BE2C (cell line): ENCODE measurements around the gene CEP70. TPM values are rescaled to one million over a fixed set of nuclear protein-coding genes. Genes with fewer than 3 reads are reported as not detected.

Source experiments
- DNase-seq: peaks from one replicate; pipeline ENCODE4 v3.0.0-alpha.2; 2020
- H3K27me3 ChIP-seq: fragments of 250-450 bp; sonication (Bioruptor Pico); 2 replicates; pipeline ENCODE4 v1.5.1; 2020; ENCODE audit warnings: mild to moderate bottlenecking
- H3K36me3 ChIP-seq: fragments of 250-450 bp; sonication (Bioruptor Pico); 2 replicates; pipeline ENCODE4 v1.5.1; 2020; ENCODE audit warnings: mild to moderate bottlenecking
- H3K4me1 ChIP-seq: fragments of 250-450 bp; sonication (Bioruptor Pico); 2 replicates; pipeline ENCODE4 v1.5.1; 2020
- H3K4me3 ChIP-seq: 2 replicates; pipeline ENCODE4 v1.5.1; 2011; ENCODE audit warnings: low read depth, low read length
- H3K9me3 ChIP-seq: fragments of 250-450 bp; sonication (Bioruptor Pico); 2 replicates; pipeline ENCODE4 v1.5.1; 2020
- polyA plus RNA-seq: library from polyadenylated mRNA; unstranded; fragments of >200 nt; gene quantifications from one replicate; pipeline ENCODE4 v1.2.1, GENCODE V29; 2012; ENCODE audit warnings: low read depth, missing spikeins; ENCODE audit not compliant: insufficient read length, insufficient read depth
- TF ChIP-seq, protein P1 (sequence below): IDR thresholded peaks from 2 replicates; pipeline ENCODE4 v1.5.1; 2012; ENCODE audit warnings: mild to moderate bottlenecking, low read depth, low read length

Gene CEP70, protein sequence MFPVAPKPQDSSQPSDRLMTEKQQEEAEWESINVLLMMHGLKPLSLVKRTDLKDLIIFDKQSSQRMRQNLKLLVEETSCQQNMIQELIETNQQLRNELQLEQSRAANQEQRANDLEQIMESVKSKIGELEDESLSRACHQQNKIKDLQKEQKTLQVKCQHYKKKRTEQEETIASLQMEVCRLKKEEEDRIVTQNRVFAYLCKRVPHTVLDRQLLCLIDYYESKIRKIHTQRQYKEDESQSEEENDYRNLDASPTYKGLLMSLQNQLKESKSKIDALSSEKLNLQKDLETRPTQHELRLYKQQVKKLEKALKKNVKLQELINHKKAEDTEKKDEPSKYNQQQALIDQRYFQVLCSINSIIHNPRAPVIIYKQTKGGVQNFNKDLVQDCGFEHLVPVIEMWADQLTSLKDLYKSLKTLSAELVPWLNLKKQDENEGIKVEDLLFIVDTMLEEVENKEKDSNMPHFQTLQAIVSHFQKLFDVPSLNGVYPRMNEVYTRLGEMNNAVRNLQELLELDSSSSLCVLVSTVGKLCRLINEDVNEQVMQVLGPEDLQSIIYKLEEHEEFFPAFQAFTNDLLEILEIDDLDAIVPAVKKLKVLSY
- polyA plus RNA-seq: 2.2 TPM

DNA sequence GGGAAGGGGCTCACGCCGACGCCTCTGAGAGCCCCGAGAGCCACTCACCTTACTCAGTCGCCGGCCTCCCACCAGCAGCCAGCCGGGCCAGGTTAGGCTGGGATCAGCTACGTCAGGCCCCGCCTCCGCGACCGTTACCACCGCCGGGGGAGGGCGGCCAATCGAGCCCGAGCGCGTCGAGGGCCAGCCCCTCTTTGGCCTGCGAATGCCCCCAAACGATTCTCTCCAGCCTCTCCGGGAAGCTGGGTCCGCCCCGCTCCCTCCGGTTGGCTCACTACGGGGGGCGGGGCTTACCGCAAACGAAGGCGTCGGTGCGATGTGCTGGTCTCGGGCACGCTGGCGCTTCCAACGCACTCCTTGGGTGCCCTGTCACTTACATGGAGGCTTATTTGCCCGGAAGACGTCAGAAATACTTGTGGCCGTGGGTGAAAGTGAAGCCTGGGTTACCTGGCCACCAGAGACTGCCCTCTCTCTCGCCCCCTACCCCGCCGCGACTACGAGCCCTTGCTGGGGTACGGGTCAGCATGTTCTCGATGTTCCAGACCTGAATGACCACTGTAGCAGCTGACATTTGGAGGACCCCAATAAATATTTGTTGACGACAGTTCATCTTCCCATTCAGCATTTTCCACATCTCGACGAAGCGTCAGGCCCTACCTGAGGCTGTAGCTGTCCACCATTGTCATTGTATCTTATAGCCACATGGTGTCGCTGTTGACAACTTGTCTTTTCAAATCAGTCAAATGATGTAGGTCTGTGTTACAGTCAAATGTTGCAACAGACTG lies at the start of gene CEP70:
Gene CEP70, minus strand, starts transcription at position 111 of the 785 bp plus-strand sequence. CDS start 21,333 bp downstream, outside the sequence.
- no peaks in the 10 kb centered on the region for H3K27me3 ChIP-seq
- no peaks in the 10 kb centered on the region for H3K36me3 ChIP-seq
- H3K4me3 ChIP-seq: peak within 1 kb of the TSS; percentile 80
- peak; percentile 96 for DNase-seq
- H3K9me3 ChIP-seq: no peaks in the 10 kb centered on the region
- peaks cover 3% of the 10 kb centered on the region; the same call in 1 of the 2 replicates for H3K4me1 ChIP-seq
- TF ChIP-seq, protein P1, sequence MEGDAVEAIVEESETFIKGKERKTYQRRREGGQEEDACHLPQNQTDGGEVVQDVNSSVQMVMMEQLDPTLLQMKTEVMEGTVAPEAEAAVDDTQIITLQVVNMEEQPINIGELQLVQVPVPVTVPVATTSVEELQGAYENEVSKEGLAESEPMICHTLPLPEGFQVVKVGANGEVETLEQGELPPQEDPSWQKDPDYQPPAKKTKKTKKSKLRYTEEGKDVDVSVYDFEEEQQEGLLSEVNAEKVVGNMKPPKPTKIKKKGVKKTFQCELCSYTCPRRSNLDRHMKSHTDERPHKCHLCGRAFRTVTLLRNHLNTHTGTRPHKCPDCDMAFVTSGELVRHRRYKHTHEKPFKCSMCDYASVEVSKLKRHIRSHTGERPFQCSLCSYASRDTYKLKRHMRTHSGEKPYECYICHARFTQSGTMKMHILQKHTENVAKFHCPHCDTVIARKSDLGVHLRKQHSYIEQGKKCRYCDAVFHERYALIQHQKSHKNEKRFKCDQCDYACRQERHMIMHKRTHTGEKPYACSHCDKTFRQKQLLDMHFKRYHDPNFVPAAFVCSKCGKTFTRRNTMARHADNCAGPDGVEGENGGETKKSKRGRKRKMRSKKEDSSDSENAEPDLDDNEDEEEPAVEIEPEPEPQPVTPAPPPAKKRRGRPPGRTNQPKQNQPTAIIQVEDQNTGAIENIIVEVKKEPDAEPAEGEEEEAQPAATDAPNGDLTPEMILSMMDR: peak; percentile 88

DNA sequence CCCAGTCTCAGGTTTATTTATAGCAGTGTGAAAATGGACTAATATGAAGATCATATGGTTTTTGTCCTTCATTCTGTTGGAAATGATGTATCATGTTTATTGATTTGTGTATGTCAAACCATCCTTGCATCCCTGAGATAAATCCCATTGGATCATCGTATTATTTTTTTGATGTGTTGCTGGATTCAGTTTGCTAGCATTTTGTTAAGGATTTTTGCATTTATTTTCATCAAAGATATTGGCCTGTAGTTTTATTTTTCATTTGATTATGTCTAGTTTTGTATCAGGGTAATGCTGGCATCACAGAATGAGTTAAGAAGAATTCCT lies 48.8 kb upstream of the CEP70 start:
- H3K27me3 ChIP-seq: no peaks in the 10 kb centered on the region
- no peaks in the 10 kb centered on the region for H3K4me1 ChIP-seq
- no peaks in the 10 kb centered on the region for H3K36me3 ChIP-seq
- DNase-seq: no peak
- TF ChIP-seq, protein P1: no peak
- H3K4me3 ChIP-seq: no peak overlapping the region
- no peaks in the 10 kb centered on the region for H3K9me3 ChIP-seq

DNA sequence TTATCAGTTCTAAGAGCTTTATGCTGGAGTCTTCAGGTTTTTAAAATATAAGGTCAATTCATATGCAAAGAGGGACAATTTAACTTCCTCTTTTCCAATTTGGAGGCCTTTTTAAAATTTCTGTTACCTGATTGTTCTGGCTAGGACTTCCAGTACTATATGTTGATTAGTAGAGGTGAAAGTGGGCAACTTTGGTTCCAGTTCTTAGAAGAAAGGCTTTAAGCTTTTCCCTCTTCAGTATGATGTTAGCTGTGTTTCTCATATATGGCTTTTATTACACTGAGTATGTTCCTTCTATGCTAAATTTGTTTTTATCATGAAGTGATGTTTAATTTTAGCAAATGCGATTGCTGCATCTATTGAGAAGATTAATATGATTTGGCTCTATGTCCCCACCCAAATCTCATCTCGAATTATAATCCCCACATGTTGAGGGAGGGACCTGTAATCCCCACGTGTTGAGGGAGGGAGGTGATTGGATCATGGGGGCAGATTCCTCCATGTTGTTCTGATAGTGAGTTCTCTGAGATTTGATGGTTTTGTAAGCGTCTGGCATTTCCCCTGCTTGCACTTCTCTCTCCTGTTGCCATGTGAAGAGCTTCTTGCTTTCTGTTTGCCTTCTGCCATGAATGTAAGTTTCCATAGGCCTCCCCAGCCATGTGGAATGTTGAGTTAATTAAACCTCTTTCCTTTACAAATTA lies 48.3 kb upstream of the CEP70 start:
- Histone ChIP-seq H3K4me1 (no peaks in the 10 kb centered on the region), H3K36me3 (no peaks in the 10 kb centered on the region), H3K27me3 (no peaks in the 10 kb centered on the region), H3K9me3 (no peaks in the 10 kb centered on the region), H3K4me3 (no peak overlapping the region)
- no peak for DNase-seq
- TF ChIP-seq, protein P1: no peak

DNA sequence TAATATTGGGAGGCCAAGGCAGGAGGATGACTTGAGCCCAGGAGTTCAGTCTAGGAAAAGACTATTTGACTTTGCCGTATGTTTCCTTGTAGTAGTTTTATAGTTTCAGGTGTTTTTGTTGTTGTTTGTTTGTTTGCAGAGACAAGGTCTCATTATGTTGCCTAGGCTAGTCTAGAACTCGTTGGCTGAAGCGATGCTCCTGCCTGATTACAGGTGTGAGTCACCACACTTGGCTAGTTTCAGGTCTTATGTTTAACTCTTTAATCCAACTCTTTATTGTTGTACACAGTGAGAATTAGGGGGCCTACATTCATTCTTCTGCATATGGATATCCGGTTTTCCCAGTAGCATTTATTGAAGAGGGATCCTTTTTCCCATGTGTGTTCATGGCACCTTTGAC lies 46.5 kb upstream of the CEP70 start:
- H3K36me3 ChIP-seq: no peaks in the 10 kb centered on the region
- H3K9me3 ChIP-seq: no peaks in the 10 kb centered on the region
- H3K4me3 ChIP-seq: no peak overlapping the region
- no peak for DNase-seq
- TF ChIP-seq, protein P1: no peak
- H3K4me1 ChIP-seq: no peaks in the 10 kb centered on the region
- H3K27me3 ChIP-seq: no peaks in the 10 kb centered on the region

DNA sequence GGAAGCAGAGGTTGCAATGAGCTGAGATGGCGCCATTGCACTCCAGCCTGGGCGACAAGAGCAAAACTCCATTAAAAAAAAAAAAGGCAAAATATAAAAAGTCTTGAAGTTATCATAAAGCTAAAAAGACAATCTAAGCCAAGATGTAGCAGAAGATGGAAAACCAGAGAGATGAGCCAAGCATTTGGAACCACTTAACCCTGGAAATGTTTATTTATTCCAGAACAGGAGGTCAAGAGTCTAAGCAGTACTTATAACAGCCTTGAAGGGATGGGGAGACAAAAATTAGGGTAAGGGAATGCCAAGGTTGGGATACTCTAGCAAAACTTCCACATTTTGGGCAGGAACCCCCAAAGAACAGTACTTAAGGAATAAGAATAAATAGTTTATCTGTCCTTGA lies 44.6 kb upstream of the CEP70 start:
- no peak for DNase-seq
- H3K4me3 ChIP-seq: no peak overlapping the region
- no peaks in the 10 kb centered on the region for H3K4me1 ChIP-seq
- TF ChIP-seq, protein P1: no peak
- H3K27me3 ChIP-seq: no peaks in the 10 kb centered on the region
- no peaks in the 10 kb centered on the region for H3K9me3 ChIP-seq
- no peaks in the 10 kb centered on the region for H3K36me3 ChIP-seq
